ENCODE measurements around the gene E2F3.
"Not testable (repeated sequence)": the region's sequence is repeated elsewhere in the genome, so short reads cannot be mapped to it uniquely, and the experiment has no call there.

Gene E2F3

DNA sequence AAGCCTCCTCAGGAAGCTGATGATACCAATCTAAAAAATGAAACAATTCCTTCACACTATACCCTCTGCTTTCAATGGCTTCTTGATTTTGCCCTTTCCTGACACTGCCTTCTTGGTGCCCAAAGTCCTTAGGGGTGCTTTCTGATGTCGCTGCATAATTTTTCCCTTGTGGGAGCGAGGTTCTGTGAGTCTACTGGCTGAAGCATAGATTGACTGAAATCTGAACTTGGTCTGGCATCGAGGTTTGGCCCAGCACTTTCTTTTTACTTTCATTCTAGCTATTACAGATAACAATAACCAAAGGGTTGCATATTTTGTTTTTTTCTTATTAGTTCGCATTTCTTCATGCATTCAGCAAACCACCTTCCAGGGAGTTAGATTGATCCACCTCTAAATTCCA, 65.8 kb downstream of the E2F3 start:
- DNase-seq (ENCODE audit: low read depth): no peak

DNA sequence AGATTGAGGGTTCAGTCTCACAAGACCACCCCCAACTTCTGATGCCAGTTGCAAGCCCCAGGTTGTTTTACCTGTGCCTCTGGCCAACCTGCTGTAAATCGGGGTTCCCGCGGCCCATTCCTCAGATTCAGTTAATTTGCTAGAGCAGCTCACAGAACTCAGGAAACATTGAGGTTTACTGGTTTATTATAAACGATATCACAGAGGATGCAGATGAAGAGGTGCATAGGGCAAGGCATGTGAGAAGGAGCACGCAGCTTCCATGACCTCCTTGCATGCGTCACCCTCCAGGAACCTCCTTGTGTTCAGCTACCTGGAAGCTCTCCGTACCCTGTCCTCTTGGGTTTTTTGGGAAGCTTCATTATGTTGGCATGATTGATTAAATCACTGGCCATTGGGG, 66.5 kb downstream of the E2F3 start:
- no peak for DNase-seq (ENCODE audit: low read depth)

DNA sequence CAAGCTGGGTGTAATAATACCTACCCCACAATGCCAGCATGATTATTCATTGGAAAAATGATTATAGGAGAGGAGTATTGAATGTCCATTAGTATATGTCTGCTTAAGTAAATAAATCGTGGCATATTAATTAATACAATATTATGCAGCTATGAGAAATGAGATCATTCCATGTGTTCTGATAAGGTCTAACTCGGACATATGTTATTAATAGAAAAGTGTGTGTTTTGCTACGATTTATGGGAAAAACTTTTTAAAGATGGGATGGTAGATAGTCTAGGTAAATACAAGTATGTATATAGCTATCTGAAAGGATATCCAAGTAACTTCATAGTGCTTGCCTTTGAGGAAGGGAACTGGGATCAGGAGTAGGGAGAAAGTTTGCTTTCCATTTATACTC, 71.1 kb downstream of the E2F3 start:
- no peak for DNase-seq (ENCODE audit: low read depth)

DNA sequence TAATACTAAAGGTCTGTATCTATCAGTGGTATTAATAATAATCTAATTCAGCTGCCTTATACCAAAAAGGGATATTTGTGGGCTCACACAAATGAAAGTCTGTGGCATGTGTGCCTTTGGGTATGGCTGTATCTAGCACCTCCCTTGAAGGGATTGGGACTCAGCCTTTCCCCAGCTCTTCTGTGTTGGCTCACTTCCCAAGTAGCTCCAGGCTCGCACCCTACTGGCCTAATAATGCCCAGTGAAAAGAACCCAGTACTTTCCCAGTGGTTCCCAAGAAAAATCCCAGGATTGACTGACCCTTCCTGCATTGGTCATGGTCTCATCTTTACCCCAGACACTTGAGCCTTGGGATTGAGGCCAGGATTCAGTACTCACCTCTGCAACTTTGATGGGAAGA, 71.8 kb downstream of the E2F3 start:
- DNase-seq (ENCODE audit: low read depth): no peak

DNA sequence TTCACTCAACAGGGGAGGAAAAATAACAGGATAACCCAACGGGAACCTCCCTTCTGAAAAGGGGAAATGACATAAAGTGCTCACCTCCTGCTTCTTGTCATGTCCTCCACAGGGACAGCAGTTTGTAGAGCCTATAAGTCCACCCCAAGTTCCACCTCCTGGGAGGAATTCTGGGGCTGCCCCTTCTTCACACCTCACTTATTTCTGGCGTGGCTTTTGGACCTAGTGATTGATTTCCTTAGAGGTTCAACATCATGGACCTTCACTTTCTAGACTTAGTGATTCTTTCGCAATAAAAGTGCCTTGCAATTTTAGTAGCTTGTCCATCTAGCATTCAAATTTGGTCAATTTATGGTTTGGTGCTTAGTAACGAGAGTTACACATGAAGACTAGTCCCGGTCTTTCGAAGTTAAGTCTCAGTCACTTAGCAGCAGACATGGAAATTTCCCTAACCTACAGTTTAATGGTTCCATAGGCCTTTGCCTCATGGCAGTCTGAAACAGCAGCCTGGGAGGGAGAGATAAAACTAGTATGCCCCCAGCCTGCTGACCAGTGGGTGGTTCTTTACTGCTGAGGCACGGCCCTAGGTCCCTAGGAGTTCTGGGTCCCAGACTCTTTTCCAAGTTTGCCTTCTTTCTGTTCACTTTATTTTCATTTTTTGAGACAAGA, 73.3 kb downstream of the E2F3 start:
- DNase-seq (ENCODE audit: low read depth): no peak

DNA sequence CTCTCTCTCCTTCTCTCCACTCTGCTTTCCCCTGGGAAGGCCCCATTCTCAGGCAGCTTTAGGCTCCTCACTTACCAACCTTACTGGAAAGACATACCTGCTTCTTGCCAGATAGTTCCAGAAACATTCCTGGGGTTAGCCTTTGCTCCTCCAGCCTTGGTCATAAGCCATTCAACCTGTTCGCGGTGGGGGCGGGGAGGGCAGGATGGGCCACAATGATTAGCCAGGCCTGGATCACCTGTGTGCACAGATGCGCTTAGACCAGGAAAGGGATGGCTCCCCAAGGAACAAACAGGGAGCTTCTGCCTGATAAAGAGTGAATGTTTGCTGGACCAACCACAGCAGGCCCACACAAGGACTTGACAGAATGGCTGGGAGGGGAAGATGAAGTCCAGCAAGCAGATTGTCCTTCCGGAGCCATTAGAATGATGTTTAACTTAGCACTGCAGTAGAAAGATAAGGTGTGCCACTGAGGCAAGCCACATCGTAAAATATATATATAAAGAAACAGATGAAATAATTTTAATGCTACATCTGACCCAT, 74.9 kb downstream of the E2F3 start:
- DNase-seq (ENCODE audit: low read depth): no peak

DNA sequence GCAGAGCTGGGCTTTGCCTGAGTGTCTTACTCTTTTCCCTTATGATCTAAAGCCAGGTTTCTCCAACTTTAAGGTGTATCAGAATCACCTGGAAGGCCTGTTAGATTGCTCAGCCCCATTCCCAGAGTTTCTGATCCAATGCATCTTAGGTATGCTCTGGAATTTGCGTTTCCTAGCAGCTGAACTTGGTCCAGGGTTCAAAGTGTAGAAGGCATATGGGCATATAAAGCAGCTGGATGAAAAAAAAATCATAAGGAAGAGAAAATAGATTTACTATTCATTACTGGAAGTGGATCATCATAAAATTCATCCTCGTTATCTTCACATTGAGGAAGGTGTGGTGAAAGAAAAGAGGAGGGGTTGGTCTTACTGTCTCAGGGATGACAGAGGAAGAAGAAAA, 75.8 kb downstream of the E2F3 start:
- DNase-seq (ENCODE audit: low read depth): no peak

DNA sequence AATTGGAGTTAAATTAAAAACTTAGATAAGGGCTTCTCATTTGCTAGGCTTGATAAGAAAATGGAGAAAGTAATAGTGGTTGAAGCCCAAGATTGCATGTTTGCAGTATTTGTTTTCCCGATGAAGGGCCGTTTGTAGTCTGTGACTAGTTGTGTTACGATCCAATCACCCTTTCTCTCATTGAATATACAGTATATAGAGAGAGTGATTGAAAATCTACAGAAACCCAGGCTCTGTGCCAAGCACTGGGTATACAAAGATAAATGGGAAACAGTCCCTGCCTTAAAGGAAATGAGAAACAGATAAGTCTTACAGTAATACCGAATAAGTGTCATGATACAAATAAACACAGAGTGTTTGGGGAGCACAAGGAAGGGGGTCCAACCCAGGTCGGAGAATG, 77.4 kb downstream of the E2F3 start:
- no peak for DNase-seq (ENCODE audit: low read depth)

DNA sequence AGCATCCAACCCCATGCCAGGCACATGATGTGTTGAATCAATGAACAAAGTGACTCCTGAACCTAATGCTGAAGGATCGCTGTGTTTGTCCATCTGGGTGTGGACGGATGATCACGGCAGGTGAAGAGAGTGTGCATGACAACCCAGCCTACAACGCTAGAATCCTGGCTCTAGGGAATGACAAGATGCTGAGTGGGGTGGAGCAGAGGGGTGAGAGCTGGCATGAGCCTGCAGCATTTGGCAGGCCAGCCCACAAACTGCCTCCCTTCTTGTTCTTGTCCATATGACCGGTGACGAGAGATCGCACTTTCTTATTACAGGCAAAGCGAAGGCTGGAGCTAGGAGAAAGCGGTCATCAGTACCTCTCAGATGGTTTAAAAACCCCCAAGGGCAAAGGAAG, 77.8 kb downstream of the E2F3 start:
- no peak for DNase-seq (ENCODE audit: low read depth)

DNA sequence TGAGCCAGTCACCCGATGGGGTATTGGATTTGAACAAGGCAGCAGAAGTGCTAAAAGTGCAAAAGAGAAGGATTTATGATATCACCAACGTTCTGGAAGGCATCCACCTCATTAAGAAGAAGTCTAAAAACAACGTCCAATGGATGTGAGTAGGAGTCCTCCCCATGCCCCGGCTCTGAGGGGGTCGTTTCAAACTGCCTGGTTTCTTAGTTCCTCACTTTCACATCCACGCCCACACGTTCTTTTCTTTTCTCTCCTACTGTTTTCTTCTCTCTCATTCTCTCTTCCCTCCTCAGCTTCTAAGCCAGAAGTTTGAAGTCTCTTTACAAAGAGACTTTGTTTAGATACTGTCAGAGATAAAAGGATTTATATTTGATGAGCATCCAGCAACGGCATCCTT, 79.6 kb downstream of the E2F3 start:
- DNase-seq (ENCODE audit: low read depth): no peak

DNA sequence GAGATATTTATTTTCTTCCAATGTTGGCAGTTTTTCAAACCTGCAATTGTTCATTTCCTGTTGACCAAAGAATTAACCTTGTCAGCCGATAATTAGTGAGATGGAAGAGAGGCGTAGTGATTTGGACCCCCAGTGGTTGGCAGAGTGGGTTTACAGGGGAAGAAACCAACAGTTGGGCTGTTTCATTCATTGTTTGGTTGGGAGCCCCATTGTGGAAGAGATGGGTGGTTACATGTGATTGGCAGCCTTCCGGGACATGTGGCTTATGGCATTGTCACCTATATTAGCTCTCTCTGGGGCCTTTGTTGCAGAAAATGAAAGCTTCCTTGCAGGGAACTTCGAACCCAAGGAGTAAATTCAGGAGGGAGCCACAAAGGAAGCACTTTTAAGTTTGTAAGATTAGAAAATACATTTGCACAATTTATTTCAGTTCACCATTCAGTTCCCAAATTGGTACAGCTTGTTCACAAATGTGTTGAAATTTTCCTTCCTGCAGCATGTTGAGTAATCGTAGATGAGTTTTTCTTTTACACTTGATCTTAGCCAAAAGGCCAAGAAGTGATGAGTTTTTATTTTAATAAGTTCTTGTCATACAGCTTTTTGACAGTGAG, 82.3 kb downstream of the E2F3 start:
- no peak for DNase-seq (ENCODE audit: low read depth)

DNA sequence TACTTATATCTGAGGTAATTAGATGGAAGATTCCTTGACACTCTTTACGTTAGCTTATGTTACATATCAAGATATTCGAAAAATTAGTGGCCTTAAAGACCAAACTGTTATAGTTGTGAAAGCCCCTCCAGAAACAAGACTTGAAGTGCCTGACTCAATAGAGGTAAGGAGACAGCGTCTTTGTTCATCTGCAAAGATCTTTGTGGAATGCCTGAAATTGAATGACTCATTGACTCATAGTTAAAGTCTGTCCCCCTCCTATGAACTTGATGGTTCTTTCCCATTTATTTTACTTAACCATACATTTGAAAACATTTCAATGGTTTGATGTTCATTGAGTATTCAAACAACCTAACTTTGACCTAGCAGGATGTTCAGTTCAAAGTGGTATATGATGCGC, 85.0 kb downstream of the E2F3 start:
- no peak for DNase-seq (ENCODE audit: low read depth)

DNA sequence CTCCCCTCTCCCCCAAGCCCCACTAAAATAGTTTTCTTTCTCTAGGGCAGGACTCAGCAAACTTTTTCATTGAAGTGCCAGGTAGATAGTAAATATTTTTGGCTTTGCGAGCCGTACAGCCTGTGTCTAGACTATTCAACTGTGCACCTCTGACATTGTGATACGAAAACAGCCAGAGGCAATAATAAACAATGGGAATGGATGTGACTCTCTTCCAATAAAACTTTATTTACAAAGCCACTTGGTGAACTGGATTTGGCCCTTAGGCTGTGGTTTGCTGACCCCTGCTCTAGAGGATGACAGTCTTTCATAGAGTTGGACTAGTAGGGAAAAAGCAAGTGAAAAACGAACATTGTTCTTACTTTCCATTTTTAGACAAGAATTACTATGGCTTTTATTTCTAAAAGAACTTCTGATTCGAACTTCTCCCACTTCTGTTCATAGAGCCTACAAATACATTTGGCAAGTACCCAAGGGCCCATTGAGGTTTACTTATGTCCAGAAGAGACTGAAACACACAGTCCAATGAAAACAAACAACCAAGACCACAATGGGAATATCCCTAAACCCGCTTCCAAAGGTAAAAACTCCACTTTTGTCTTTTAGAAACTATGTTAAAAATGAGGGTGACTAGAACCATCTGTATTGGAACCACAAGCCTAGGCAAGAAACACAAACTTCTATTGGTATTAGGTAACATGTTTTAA, 86.1 kb downstream of the E2F3 start:
- no peak for DNase-seq (ENCODE audit: low read depth)

DNA sequence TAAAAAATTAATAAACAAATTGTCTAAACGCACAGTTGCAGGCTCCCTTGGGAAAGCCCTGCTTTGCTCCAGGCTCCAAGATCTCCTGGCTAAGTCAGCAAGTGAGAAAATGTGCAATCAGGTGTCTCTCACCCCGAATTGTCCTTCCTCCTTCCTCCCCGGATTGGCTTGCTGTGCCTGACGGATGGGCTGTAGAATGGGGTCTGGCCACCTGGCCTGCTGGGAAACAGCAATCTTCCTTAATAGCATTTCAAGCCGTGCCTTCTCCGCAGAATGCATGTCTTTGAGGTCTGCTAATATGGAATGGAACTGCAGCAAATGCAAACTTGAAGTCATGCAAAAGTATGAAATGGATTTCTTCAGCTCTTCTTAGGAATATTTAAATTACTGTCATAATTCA, 88.9 kb downstream of the E2F3 start:
- no peak for DNase-seq (ENCODE audit: low read depth)

DNA sequence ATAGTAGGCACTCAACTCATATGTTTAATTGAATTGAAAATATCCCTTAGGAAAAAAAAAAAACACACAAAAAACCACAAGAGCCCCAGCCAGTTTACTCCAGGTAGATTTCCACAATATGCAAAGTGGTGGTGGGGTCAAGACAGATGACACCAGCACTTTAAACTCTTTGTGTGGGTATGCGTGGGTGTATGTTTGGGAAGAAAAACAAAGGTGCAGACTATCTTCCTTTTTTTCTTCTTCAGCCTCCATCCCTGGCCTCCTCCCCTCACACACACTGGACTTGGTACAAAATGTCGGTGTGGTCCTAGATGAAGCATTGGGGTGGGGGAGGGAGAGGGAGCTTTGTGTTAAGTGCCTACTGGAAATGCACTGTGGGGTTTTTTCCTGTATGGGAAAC, 90.4 kb downstream of the E2F3 start:
- DNase-seq (ENCODE audit: low read depth): no peak

DNA sequence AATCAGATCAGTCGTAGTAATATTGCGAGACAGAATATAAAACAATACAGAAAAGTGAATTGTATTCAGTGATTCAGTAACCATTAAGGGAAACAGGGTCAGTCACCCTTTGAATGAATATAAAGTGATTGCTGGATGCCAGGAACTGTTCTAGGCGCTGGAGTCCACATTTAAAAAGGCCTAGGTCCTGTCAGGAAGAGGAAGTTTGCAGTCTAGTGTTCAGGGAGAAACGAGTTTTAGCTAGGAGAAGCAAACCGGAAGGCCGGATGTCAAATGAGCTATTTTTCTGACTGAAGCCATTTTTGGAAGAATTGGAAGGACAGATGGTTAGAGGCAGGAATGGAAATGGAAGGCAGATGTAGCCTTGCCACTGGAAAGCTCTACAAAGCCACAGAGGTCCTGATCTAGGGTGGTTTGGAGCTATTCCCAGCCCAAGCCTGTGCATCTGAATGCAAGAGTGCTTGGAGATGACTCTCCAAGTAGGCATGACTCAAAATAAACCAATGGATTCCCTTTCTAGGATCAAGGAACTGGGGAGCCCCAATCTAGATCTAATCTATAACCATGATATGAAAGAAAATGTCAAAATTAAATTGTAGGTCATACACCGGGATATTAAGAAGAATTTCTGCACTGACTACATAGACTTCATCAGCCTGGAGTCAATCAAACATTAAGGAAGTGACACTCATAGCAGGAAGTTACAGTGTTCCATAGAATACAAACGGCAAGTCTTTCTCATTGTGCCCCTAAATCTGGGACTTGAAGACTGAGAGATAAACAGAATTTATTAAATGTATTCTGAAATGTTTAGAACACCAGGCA, 95.7 kb downstream of the E2F3 start:
- DNase-seq (ENCODE audit: low read depth): no peak

DNA sequence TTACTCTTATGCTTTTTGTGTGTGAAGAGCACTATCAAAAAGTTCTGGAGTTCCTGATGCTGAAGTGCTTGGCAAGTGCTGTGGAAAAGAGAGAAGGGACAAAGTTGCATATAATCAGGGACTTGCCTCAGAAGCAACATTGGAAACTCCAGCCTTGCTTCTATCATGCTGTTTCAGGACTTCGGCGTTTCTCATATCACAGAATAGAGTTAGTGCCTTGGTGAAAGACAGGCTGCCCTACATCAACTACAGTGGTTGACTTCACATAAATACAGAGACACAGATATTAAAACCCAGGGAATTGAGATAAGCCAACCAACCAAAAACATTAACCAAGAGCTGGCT, 96.3 kb downstream of the E2F3 start:
- no peak for DNase-seq (ENCODE audit: low read depth)

DNA sequence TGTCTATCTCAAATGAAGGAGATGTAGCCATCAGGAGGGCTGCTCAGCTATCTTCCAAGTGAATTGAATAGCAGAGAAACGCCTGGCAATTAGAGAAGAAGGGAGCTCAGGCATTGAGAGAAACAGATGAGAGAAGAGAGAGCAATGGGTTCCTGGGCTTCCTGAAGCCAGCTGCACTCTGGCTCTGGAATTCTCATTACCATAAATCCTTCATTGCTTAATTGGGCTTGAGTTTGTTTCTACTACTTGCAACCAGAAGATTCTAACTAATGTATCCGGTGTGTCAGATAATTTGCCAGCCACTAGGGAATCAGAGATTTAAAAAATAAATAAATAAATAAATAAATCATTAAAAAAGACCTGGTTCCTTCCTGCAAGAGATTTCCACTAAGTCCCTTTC, 107.5 kb downstream of the E2F3 start:
- no peak for DNase-seq (ENCODE audit: low read depth)

DNA sequence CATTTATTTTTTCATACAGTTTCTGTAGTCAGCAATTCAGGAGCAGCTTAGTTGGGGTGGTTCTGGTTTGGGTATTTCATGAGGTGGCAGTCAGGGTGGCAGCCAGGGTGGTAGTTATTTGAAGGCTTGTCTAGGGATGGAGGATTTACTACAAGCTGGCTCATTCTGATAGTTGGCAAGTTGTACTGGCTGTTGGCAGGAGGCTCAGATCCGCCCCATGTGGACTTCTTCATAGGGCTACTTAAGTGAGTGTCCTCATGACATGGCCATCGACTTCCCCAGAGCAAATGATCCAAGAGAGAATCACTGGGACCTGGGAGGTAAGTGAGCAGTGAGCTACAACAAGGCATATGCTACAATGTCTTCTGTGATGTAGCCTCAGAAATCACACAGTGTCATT, 110.2 kb downstream of the E2F3 start:
- DNase-seq (ENCODE audit: low read depth): no peak

DNA sequence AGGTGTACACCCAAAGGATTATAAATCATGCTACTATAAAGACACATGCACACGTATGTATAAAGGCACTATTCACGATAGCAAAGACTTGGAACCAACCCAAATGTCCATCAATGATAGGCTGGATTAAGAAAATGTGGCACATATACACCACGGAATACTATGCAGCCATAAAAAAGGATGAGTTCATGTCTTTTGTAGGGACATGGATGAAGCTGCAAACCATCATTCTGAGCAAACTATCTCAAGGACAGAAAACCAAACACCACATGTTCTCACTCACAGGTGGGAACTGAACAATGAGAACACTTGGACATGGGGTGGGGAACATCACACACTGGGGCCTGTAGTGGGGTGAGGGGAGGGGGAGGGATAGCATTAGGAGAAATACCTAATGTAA, 123.5 kb downstream of the E2F3 start:
- DNase-seq (ENCODE audit: low read depth): not testable (repeated sequence)

DNA sequence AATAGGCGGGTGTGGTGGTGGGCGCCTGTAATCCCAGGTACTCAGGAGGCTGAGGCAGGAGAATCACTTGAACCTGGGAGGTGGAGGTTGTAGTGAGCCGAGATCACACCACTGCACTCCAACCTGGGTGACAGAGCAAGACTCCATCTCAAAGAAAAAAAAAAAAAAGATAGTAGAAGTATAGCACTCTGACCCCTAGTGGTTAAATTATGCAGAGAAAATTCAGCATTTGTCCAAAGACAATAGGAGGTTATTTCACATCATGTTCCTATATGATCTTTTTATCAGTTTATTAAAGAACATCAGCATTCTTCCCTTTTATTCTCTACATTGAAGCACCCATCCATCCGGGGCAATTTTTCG, 127.4 kb downstream of the E2F3 start:
- not testable (repeated sequence) for DNase-seq (ENCODE audit: low read depth)

DNA sequence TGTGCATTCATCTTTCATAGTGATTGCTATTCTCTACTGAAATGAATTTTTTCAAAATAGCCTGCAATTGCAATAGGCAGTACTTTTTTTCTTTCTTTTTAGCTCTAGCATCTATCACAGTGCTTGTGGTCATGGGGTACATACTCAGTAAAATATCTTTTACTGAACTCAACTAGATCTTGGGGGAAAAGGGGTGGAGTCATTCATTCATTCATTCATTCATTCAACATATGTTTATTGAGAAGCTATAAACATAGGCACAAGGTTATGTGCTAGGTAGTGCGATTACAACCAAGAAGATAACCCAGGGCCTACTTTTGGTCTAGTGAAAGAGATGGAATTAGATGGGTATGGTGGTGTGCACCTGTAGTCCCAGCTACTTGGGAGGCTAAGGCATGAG, 131.2 kb downstream of the E2F3 start:
- no peak for DNase-seq (ENCODE audit: low read depth)
